HepG2 (cell line): ENCODE results near the gene STK39. TPM values are rescaled to one million over a fixed set of nuclear protein-coding genes. Genes with fewer than 3 reads are reported as not detected.

ENCODE experiments used
- FOXK1 ChIP-seq: sonication (generic); formaldehyde crosslinking; IDR thresholded peaks from 2 replicates; pipeline ENCODE4 v1.4.0; 2020; ENCODE audit warnings: low read depth, missing genetic modification reagents, borderline replicate concordance
- HMG20B ChIP-seq: conservative IDR thresholded peaks from 2 replicates; pipeline ENCODE4 v1.6.1; 2016; ENCODE audit warnings: missing genetic modification reagents, missing compliant biosample characterization
- KLF9 ChIP-seq: IDR thresholded peaks from 2 replicates; pipeline ENCODE4 v1.6.1; 2016; ENCODE audit warnings: low read depth
- SATB2 ChIP-seq: sonication (generic); formaldehyde crosslinking; IDR thresholded peaks from 2 replicates; pipeline ENCODE4 v1.5.0; 2020; ENCODE audit warnings: missing genetic modification reagents
- SMARCE1 ChIP-seq: fragments of 450-650 bp; IDR thresholded peaks from 2 replicates; pipeline ENCODE4 v1.6.1; 2017; ENCODE audit warnings: borderline replicate concordance
- SRY ChIP-seq: sonication (generic); formaldehyde crosslinking; IDR thresholded peaks from 2 replicates; pipeline ENCODE4 v1.8.0; 2022; ENCODE audit warnings: mild to moderate bottlenecking, missing genetic modification reagents
- TBX3 ChIP-seq: fragments of 450-650 bp; IDR thresholded peaks from 2 replicates; pipeline ENCODE4 v1.6.1; 2017; ENCODE audit warnings: antibody characterized with exemption, mild to moderate bottlenecking, inconsistent platforms, borderline replicate concordance
- TCF7 ChIP-seq: sonication (generic); IDR thresholded peaks from 2 replicates; pipeline ENCODE4 v1.6.1; 2016; ENCODE audit warnings: antibody characterized with exemption, low read depth
- TOE1 ChIP-seq: sonication (generic); formaldehyde crosslinking; IDR thresholded peaks from 2 replicates; pipeline ENCODE4 v1.4.0; 2020; ENCODE audit warnings: mild to moderate bottlenecking, missing genetic modification reagents
- ZNF124 ChIP-seq: sonication (generic); formaldehyde crosslinking; IDR thresholded peaks from 2 replicates; pipeline ENCODE4 v1.4.0; 2020; ENCODE audit warnings: missing genetic modification reagents
- ZNF180 ChIP-seq: sonication (generic); formaldehyde crosslinking; IDR thresholded peaks from 2 replicates; pipeline ENCODE4 v1.4.0; 2020; ENCODE audit warnings: low read depth, missing genetic modification reagents, borderline replicate concordance
- ZNF282 ChIP-seq: fragments of 450-650 bp; IDR thresholded peaks from 2 replicates; pipeline ENCODE4 v1.6.1; 2018; ENCODE audit not compliant: partially characterized antibody
- ZNF460 ChIP-seq: sonication (generic); formaldehyde crosslinking; IDR thresholded peaks from 2 replicates; pipeline ENCODE4 v1.5.1; 2020; ENCODE audit warnings: missing genetic modification reagents, mild to moderate bottlenecking, borderline replicate concordance
- ZNF772 ChIP-seq: sonication (generic); formaldehyde crosslinking; IDR thresholded peaks from 2 replicates; pipeline ENCODE4 v1.5.0; 2020; ENCODE audit warnings: mild to moderate bottlenecking, missing genetic modification reagents
- ZNF883 ChIP-seq: sonication (generic); formaldehyde crosslinking; IDR thresholded peaks from 2 replicates; pipeline ENCODE4 v1.5.1; 2020; ENCODE audit warnings: mild to moderate bottlenecking, missing genetic modification reagents; ENCODE audit errors: not compliant biosample characterization
- polyA plus RNA-seq, 8 experiments: library from polyadenylated mRNA; depleted of rRNA in 3 of 8; stranded (reverse) in 7 of 8; unstranded in 1 of 8; fragments of >200 nt; fragmentation: Illumina TruSeq in 4 of 8; extraction: Trizol in 4 of 8; gene quantifications; 2 replicates each; pipeline versions ENCODE4 v1.2.1 to v1.2.3, GENCODE V29; 2011 to 2016; ENCODE audit warnings: low read depth in 4 of 8, missing spikeins in 1 of 8, mixed read lengths in 1 of 8; ENCODE audit not compliant: insufficient read depth in 1 of 8
- total RNA-seq, 5 experiments: library from RNA; depleted of rRNA; stranded (reverse); fragments of >200 nt; fragmentation: Illumina TruSeq; extraction: Trizol; gene quantifications; 2 replicates each; pipeline ENCODE4 v1.2.3, GENCODE V29; 2016; ENCODE audit warnings: low read depth in 1 of 5
- TF ChIP-seq, protein P1 (sequence below): sonication (generic); formaldehyde crosslinking; IDR thresholded peaks from 2 replicates; pipeline ENCODE4 v1.4.0; 2020; ENCODE audit warnings: missing genetic modification reagents
- TF ChIP-seq, protein P2 (sequence below): sonication (generic); formaldehyde crosslinking; IDR thresholded peaks from 2 replicates; pipeline ENCODE4 v1.4.0; 2020; ENCODE audit warnings: missing genetic modification reagents
- TF ChIP-seq, protein P3 (sequence below): sonication (generic); formaldehyde crosslinking; IDR thresholded peaks from 2 replicates; pipeline ENCODE4 v1.5.0; 2020; ENCODE audit warnings: missing genetic modification reagents, mild to moderate bottlenecking, borderline replicate concordance
- TF ChIP-seq, protein P4 (sequence below): IDR thresholded peaks from 2 replicates; pipeline ENCODE4 v1.6.1; 2018; ENCODE audit warnings: missing genetic modification reagents, mild to moderate bottlenecking, missing compliant biosample characterization
- TF ChIP-seq, protein P5 (sequence below): IDR thresholded peaks from 2 replicates; pipeline ENCODE4 v1.4.0; 2020; ENCODE audit warnings: mild to moderate bottlenecking, missing genetic modification reagents

The STK39 gene
- total and polyA plus RNA-seq, 2 of the 13 experiments (the other 11 are each of a cell fraction or from before 2014, with no cell fraction given), result 27.3 to 38.4 TPM

DNA sequence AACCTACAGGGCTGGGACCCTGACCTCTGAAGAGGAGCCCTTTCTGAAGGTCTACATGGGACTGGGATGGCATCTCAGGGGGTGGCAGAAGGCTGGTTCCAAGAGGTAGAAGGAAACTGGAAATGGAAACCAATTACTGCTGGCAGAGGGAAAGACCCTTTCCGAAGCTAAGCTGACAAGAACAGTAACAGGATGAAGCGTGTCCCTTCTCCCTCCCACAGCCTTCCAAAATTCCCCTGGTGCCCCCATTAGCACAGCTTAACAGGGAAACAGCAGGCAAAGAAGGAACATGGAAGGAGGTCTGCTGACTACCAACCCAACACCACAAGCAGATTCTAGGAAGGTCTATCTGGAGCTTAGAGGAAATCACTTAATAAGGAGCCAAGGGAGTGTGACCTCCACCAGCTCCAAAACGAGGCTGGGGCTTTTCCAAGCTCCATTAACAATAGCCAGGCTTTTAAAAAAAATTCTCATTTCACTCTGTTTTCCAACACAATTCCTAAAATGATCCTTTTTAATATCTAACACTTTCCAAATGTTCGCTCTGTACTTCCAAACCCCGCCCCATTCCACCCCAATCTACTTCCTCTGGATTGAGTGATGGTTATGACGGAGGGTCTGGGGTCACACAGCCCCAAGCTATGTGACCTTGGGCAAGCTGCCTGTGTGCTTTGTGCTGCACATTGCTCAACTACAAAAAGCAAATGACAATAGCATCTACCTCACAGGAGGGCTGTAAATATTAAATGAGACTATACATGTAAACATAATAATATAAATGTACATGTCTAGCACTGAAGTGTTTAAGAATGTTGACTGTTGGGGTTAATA lies 55.2 kb downstream of the STK39 start (continued):
- TF ChIP-seq ZNF282 (no peak), SMARCE1 (no peak), ZNF460 (CRISPR knock-in tag) (no peak), TCF7 (peak; percentile 58), SRY (no peak), SATB2 (no peak), ZNF124 (peak; percentile 66; the same call in 1 of the 2 replicates), KLF9 (CRISPR knock-in tag) (no peak), ZNF772 (CRISPR knock-in tag) (no peak), TBX3 (no peak), ZNF883 (CRISPR knock-in tag) (no peak), HMG20B (CRISPR knock-in tag) (peak; percentile 44; the same call in 1 of the 2 replicates), ZNF180 (no peak), FOXK1 (CRISPR knock-in tag) (peak; percentile 48; the same call in 1 of the 2 replicates), TOE1 (CRISPR knock-in tag) (no peak)
- TF ChIP-seq, protein P1, sequence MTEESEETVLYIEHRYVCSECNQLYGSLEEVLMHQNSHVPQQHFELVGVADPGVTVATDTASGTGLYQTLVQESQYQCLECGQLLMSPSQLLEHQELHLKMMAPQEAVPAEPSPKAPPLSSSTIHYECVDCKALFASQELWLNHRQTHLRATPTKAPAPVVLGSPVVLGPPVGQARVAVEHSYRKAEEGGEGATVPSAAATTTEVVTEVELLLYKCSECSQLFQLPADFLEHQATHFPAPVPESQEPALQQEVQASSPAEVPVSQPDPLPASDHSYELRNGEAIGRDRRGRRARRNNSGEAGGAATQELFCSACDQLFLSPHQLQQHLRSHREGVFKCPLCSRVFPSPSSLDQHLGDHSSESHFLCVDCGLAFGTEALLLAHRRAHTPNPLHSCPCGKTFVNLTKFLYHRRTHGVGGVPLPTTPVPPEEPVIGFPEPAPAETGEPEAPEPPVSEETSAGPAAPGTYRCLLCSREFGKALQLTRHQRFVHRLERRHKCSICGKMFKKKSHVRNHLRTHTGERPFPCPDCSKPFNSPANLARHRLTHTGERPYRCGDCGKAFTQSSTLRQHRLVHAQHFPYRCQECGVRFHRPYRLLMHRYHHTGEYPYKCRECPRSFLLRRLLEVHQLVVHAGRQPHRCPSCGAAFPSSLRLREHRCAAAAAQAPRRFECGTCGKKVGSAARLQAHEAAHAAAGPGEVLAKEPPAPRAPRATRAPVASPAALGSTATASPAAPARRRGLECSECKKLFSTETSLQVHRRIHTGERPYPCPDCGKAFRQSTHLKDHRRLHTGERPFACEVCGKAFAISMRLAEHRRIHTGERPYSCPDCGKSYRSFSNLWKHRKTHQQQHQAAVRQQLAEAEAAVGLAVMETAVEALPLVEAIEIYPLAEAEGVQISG, result 0 out of 2 replicates have a peak, but pooled peaks have one; percentile 29
- TF ChIP-seq, protein P2, sequence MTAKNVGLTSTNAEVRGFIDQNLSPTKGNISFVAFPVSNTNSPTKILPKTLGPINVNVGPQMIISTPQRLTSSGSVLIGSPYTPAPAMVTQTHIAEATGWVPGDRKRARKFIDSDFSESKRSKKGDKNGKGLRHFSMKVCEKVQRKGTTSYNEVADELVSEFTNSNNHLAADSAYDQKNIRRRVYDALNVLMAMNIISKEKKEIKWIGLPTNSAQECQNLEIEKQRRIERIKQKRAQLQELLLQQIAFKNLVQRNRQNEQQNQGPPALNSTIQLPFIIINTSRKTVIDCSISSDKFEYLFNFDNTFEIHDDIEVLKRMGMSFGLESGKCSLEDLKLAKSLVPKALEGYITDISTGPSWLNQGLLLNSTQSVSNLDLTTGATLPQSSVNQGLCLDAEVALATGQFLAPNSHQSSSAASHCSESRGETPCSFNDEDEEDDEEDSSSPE (CRISPR knock-in tag), result no peak
- TF ChIP-seq, protein P3, sequence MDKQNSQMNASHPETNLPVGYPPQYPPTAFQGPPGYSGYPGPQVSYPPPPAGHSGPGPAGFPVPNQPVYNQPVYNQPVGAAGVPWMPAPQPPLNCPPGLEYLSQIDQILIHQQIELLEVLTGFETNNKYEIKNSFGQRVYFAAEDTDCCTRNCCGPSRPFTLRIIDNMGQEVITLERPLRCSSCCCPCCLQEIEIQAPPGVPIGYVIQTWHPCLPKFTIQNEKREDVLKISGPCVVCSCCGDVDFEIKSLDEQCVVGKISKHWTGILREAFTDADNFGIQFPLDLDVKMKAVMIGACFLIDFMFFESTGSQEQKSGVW (CRISPR knock-in tag), result no peak
- TF ChIP-seq, protein P4, sequence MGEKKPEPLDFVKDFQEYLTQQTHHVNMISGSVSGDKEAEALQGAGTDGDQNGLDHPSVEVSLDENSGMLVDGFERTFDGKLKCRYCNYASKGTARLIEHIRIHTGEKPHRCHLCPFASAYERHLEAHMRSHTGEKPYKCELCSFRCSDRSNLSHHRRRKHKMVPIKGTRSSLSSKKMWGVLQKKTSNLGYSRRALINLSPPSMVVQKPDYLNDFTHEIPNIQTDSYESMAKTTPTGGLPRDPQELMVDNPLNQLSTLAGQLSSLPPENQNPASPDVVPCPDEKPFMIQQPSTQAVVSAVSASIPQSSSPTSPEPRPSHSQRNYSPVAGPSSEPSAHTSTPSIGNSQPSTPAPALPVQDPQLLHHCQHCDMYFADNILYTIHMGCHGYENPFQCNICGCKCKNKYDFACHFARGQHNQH (CRISPR knock-in tag), result peak; percentile 84; the same call in 1 of the 2 replicates
- TF ChIP-seq, protein P5, sequence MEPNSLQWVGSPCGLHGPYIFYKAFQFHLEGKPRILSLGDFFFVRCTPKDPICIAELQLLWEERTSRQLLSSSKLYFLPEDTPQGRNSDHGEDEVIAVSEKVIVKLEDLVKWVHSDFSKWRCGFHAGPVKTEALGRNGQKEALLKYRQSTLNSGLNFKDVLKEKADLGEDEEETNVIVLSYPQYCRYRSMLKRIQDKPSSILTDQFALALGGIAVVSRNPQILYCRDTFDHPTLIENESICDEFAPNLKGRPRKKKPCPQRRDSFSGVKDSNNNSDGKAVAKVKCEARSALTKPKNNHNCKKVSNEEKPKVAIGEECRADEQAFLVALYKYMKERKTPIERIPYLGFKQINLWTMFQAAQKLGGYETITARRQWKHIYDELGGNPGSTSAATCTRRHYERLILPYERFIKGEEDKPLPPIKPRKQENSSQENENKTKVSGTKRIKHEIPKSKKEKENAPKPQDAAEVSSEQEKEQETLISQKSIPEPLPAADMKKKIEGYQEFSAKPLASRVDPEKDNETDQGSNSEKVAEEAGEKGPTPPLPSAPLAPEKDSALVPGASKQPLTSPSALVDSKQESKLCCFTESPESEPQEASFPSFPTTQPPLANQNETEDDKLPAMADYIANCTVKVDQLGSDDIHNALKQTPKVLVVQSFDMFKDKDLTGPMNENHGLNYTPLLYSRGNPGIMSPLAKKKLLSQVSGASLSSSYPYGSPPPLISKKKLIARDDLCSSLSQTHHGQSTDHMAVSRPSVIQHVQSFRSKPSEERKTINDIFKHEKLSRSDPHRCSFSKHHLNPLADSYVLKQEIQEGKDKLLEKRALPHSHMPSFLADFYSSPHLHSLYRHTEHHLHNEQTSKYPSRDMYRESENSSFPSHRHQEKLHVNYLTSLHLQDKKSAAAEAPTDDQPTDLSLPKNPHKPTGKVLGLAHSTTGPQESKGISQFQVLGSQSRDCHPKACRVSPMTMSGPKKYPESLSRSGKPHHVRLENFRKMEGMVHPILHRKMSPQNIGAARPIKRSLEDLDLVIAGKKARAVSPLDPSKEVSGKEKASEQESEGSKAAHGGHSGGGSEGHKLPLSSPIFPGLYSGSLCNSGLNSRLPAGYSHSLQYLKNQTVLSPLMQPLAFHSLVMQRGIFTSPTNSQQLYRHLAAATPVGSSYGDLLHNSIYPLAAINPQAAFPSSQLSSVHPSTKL (CRISPR knock-in tag), result peak; percentile 96
